NCI-H2029 treated with DMSO at 0.1 percent for 48 hours (cell line): ENCODE results near the gene ISOC2.
"Not testable (repeated sequence)": the region's sequence is repeated elsewhere in the genome, so short reads cannot be mapped to it uniquely, and the experiment has no call there.

Experiments
- DNase-seq: peaks from one replicate; lab custom pipeline; 2025; lab: John Stamatoyannopoulos, UW

ISOC2 gene

GRCh38 chr19:55461259-55461973 lies at the start of gene ISOC2:
TSS of gene ISOC2 (minus strand) at chr19:55461642. CDS start at chr19:55456486, 5,156 bp downstream.
- peak; percentile 97 for DNase-seq

GRCh38 chr19:55508120-55508519 lies 46.7 kb upstream of the ISOC2 start:
- no peak for DNase-seq

GRCh38 chr19:55504981-55505380 lies 43.5 kb upstream of the ISOC2 start:
- DNase-seq, result no peak

GRCh38 chr19:55504252-55504603 lies 42.8 kb upstream of the ISOC2 start:
- no peak for DNase-seq

GRCh38 chr19:55503502-55504251 lies 42.2 kb upstream of the ISOC2 start:
- peak; percentile 75 for DNase-seq

GRCh38 chr19:55503157-55503501 lies 41.7 kb upstream of the ISOC2 start:
- no peak for DNase-seq

- DNase-seq, result no peak
Observed at GRCh38 chr19:55502197-55502952, 40.9 kb upstream of the ISOC2 start.

- no peak for DNase-seq
Observed at GRCh38 chr19:55500368-55500952, 39.0 kb upstream of the ISOC2 start.

- DNase-seq, result no peak
Observed at GRCh38 chr19:55498246-55498840, 36.9 kb upstream of the ISOC2 start.

GRCh38 chr19:55497763-55498162 lies 36.3 kb upstream of the ISOC2 start:
- DNase-seq, result no peak

GRCh38 chr19:55496820-55497219 lies 35.4 kb upstream of the ISOC2 start:
- DNase-seq, result not testable (repeated sequence)

- DNase-seq, result no peak
Observed at GRCh38 chr19:55495646-55496349, 34.4 kb upstream of the ISOC2 start.

GRCh38 chr19:55494172-55494761 lies 32.8 kb upstream of the ISOC2 start:
- DNase-seq, result no peak

GRCh38 chr19:55493645-55494171 lies 32.3 kb upstream of the ISOC2 start:
- no peak for DNase-seq

GRCh38 chr19:55493052-55493644 lies 31.7 kb upstream of the ISOC2 start:
- DNase-seq, result no peak

- DNase-seq, result peak; percentile 7
Observed at GRCh38 chr19:55492362-55492944, 31.0 kb upstream of the ISOC2 start.

- no peak for DNase-seq
Observed at GRCh38 chr19:55491546-55492360, 30.3 kb upstream of the ISOC2 start.

- DNase-seq, result no peak
Observed at GRCh38 chr19:55490478-55491432, 29.3 kb upstream of the ISOC2 start.
